ENCODE results near the gene TRAPPC6A.

The TRAPPC6A gene

DNA sequence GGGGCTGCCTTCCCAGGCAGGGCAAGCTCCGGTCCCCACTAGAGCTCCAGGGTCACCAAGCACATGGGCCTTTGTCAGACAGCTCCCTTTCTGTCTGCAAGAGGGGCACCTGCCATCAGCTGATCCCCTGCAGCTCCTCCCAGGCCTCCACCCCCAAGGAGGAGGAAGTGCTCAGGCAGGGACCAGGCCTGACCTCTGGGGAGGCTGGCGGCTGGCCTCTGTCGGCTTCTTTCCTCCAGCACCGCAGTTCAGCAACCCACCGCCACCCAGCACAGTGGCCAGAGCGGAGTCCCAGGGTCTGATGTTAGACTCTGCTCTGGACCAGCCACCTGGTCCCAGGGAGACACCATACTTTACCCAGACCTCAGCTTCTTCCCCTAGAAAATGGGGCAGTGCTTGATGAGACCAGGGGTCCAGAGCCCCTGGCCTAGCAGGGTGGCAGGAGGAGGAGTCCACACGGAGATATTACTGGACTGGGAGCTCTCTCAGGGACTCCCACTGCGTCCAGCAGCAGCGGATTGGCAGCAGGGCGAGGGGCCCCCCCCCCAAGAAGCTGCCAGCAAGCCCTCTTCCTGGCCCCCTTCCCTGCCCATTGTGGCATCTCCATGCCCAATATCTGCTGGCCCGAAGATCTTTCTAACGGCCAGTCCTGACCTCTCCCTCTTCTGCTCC is 41.4 kb downstream of the TRAPPC6A start:
- Histone ChIP-seq H3K9me3 (ENCODE audit: control insufficient read depth, insufficient read depth, low read length) (no peaks in the 10 kb centered on the region), H3K9me2 (replicated peaks; ENCODE audit: control insufficient read depth, low read length) (no peaks in the 10 kb centered on the region), H3K4me1 (ENCODE audit: control insufficient read depth, low read length) (peaks cover 52% of the 10 kb centered on the region), H3K4me2 (ENCODE audit: low read length) (peak overlapping the region; percentile 74), H3K27me3 (ENCODE audit: control insufficient read depth, low read length) (no peaks in the 10 kb centered on the region), H3K4me3 (ENCODE audit: low read length) (peak overlapping the region; percentile 55), H3K36me3 (ENCODE audit: control insufficient read depth, low read length) (peaks cover 14% of the 10 kb centered on the region), H3K27ac (ENCODE audit: low read depth, low read length) (peak overlapping the region; percentile 62), H4K20me1 (ENCODE audit: control insufficient read depth, insufficient read depth, low read depth, low read length) (no peaks in the 10 kb centered on the region), H3K79me2 (ENCODE audit: control insufficient read depth, low read length) (peaks cover 70% of the 10 kb centered on the region), H3F3A (ENCODE audit: control insufficient read depth, insufficient read depth) (peaks cover 10% of the 10 kb centered on the region)
- TF ChIP-seq CTCF (IDR thresholded peaks at IDR 0.05; ENCODE audit: low read depth, low read length, poor library complexity, severe bottlenecking) = no peak

- Histone ChIP-seq H3K36me3 (ENCODE audit: control insufficient read depth, low read length) (peaks cover 10% of the 10 kb centered on the region), H3K27me3 (ENCODE audit: control insufficient read depth, low read length) (no peaks in the 10 kb centered on the region), H3K79me2 (ENCODE audit: control insufficient read depth, low read length) (peaks cover 82% of the 10 kb centered on the region), H3K27ac (ENCODE audit: low read depth, low read length) (peak overlapping the region; percentile 82), H3K4me3 (ENCODE audit: low read length) (peak overlapping the region; percentile 48), H3K9me2 (replicated peaks; ENCODE audit: control insufficient read depth, low read length) (no peaks in the 10 kb centered on the region), H3K4me1 (ENCODE audit: control insufficient read depth, low read length) (peaks cover 63% of the 10 kb centered on the region), H3F3A (ENCODE audit: control insufficient read depth, insufficient read depth) (peaks cover 10% of the 10 kb centered on the region), H3K9me3 (ENCODE audit: control insufficient read depth, insufficient read depth, low read length) (no peaks in the 10 kb centered on the region), H3K4me2 (ENCODE audit: low read length) (peak overlapping the region; percentile 68), H4K20me1 (ENCODE audit: control insufficient read depth, insufficient read depth, low read depth, low read length) (no peaks in the 10 kb centered on the region)
- TF ChIP-seq CTCF (IDR thresholded peaks at IDR 0.05; ENCODE audit: low read depth, low read length, poor library complexity, severe bottlenecking) (no peak), EZH2phosphoT487 (IDR thresholded peaks at IDR 0.05; ENCODE audit: borderline replicate concordance, low read length) (no peak)
These were observed 42.7 kb downstream of the TRAPPC6A start for GRCh38 chr19:45135176-45135885.

GRCh38 chr19:45133661-45134060 is 44.4 kb downstream of the TRAPPC6A start:
- no peaks in the 10 kb centered on the region for H3K9me3 ChIP-seq (ENCODE audit: control insufficient read depth, insufficient read depth, low read length)
- no peak for TF ChIP-seq EZH2phosphoT487 (IDR thresholded peaks at IDR 0.05; ENCODE audit: borderline replicate concordance, low read length)
- no peak for TF ChIP-seq CTCF (IDR thresholded peaks at IDR 0.05; ENCODE audit: low read depth, low read length, poor library complexity, severe bottlenecking)
- H3K79me2 ChIP-seq (ENCODE audit: control insufficient read depth, low read length) = peaks cover 89% of the 10 kb centered on the region
- peak overlapping the region; percentile 82 for H3K27ac ChIP-seq (ENCODE audit: low read depth, low read length)
- no peaks in the 10 kb centered on the region for H3K27me3 ChIP-seq (ENCODE audit: control insufficient read depth, low read length)
- H3K4me1 ChIP-seq (ENCODE audit: control insufficient read depth, low read length) = peaks cover 68% of the 10 kb centered on the region
- no peaks in the 10 kb centered on the region for H3K9me2 ChIP-seq (replicated peaks; ENCODE audit: control insufficient read depth, low read length)
- peak overlapping the region; percentile 48 for H3K4me3 ChIP-seq (ENCODE audit: low read length)
- H3K36me3 ChIP-seq (ENCODE audit: control insufficient read depth, low read length) = peaks cover 10% of the 10 kb centered on the region
- H4K20me1 ChIP-seq (ENCODE audit: control insufficient read depth, insufficient read depth, low read depth, low read length) = no peaks in the 10 kb centered on the region
- H3K4me2 ChIP-seq (ENCODE audit: low read length) = peak overlapping the region; percentile 68
- H3F3A ChIP-seq (ENCODE audit: control insufficient read depth, insufficient read depth) = peaks cover 10% of the 10 kb centered on the region
